ENCODE results near the gene SNORC. TPM values are rescaled to one million over a fixed set of nuclear protein-coding genes. Genes with fewer than 3 reads are reported as not detected.
A peak's percentile ranks its signal among the peaks of the same experiment; 100 is the strongest.

Gene SNORC
- total RNA-seq, 1 donor from 2014 or later = 2.8 TPM

GRCh38 chr2:232836934-232837333, 33.1 kb upstream of the SNORC start:
- Mint-ChIP-seq H3K27me3 (no peaks in the 10 kb centered on the region), H3K36me3 (ENCODE audit: insufficient read depth) (peaks cover 34% of the 10 kb centered on the region), H3K4me1 (ENCODE audit: low read depth) (peaks cover 15% of the 10 kb centered on the region), H3K9me3 (ENCODE audit: low read depth) (no peaks in the 10 kb centered on the region), H3K27ac (peak overlapping the region; percentile 74), H3K4me3 (ENCODE audit: low read depth) (no peak overlapping the region)
- no peak for DNase-seq (ENCODE audit: low spot score, unreplicated experiment)
- TF ChIP-seq CTCF (IDR thresholded peaks at IDR 0.05; ENCODE audit: unreplicated experiment) = no peak

- peaks cover 32% of the 10 kb centered on the region for H3K36me3 Mint-ChIP-seq (ENCODE audit: insufficient read depth)
- no peaks in the 10 kb centered on the region for H3K9me3 Mint-ChIP-seq (ENCODE audit: low read depth)
- no peak for DNase-seq (ENCODE audit: low spot score, unreplicated experiment)
- peaks cover 15% of the 10 kb centered on the region for H3K4me1 Mint-ChIP-seq (ENCODE audit: low read depth)
- peak overlapping the region; percentile 71 for H3K27ac Mint-ChIP-seq
- H3K27me3 Mint-ChIP-seq = no peaks in the 10 kb centered on the region
- no peak overlapping the region for H3K4me3 Mint-ChIP-seq (ENCODE audit: low read depth)
- TF ChIP-seq CTCF (IDR thresholded peaks at IDR 0.05; ENCODE audit: unreplicated experiment) = no peak
Measured at GRCh38 chr2:232838406-232838874, 31.6 kb upstream of the SNORC start.

GRCh38 chr2:232839411-232840079, 30.5 kb upstream of the SNORC start:
- no peaks in the 10 kb centered on the region for H3K9me3 Mint-ChIP-seq (ENCODE audit: low read depth)
- peaks cover 34% of the 10 kb centered on the region for H3K36me3 Mint-ChIP-seq (ENCODE audit: insufficient read depth)
- no peak overlapping the region for H3K4me3 Mint-ChIP-seq (ENCODE audit: low read depth)
- H3K4me1 Mint-ChIP-seq (ENCODE audit: low read depth) = peaks cover 14% of the 10 kb centered on the region
- H3K27me3 Mint-ChIP-seq = no peaks in the 10 kb centered on the region
- H3K27ac Mint-ChIP-seq = no peak overlapping the region
- TF ChIP-seq CTCF (IDR thresholded peaks at IDR 0.05; ENCODE audit: unreplicated experiment) = no peak
- DNase-seq (ENCODE audit: low spot score, unreplicated experiment) = no peak

GRCh38 chr2:232842689-232843088, 27.4 kb upstream of the SNORC start:
- Mint-ChIP-seq H3K4me1 (ENCODE audit: low read depth) (peaks cover 11% of the 10 kb centered on the region), H3K9me3 (ENCODE audit: low read depth) (no peaks in the 10 kb centered on the region), H3K36me3 (ENCODE audit: insufficient read depth) (peaks cover 34% of the 10 kb centered on the region), H3K27ac (no peak overlapping the region), H3K4me3 (ENCODE audit: low read depth) (no peak overlapping the region), H3K27me3 (no peaks in the 10 kb centered on the region)
- TF ChIP-seq CTCF (IDR thresholded peaks at IDR 0.05; ENCODE audit: unreplicated experiment) = no peak
- DNase-seq (ENCODE audit: low spot score, unreplicated experiment) = no peak

- Mint-ChIP-seq H3K36me3 (ENCODE audit: insufficient read depth) (peaks cover 35% of the 10 kb centered on the region), H3K27ac (no peak overlapping the region), H3K4me3 (ENCODE audit: low read depth) (no peak overlapping the region), H3K4me1 (ENCODE audit: low read depth) (no peaks in the 10 kb centered on the region), H3K9me3 (ENCODE audit: low read depth) (no peaks in the 10 kb centered on the region), H3K27me3 (no peaks in the 10 kb centered on the region)
- no peak for TF ChIP-seq CTCF (IDR thresholded peaks at IDR 0.05; ENCODE audit: unreplicated experiment)
- no peak for DNase-seq (ENCODE audit: low spot score, unreplicated experiment)
Measured at GRCh38 chr2:232843834-232844233, 26.2 kb upstream of the SNORC start.

Data from progenitor cell of endocrine pancreas (in vitro differentiated cells).